Nephron progenitor cell (in vitro differentiated cells): Measurements from ENCODE around the gene MAP1LC3B.
A peak's percentile ranks its signal among the peaks of the same experiment; 100 is the strongest.

Experiments used
- DNase-seq: peaks from one replicate; pipeline ENCODE4 v3.0.0; 2021
- H3K27ac Mint-ChIP-seq: 2 replicates; pipeline ENCODE4 v1.8.0; 2021; ENCODE audit warnings: mild to moderate bottlenecking, moderate library complexity, mixed read lengths
- H3K27me3 Mint-ChIP-seq: 2 replicates; pipeline ENCODE4 v1.8.0; 2021; ENCODE audit warnings: mild to moderate bottlenecking, low read depth, mixed read lengths; ENCODE audit not compliant: poor library complexity
- H3K36me3 Mint-ChIP-seq: 2 replicates; pipeline ENCODE4 v1.8.0; 2021; ENCODE audit warnings: low read depth, mixed read lengths
- H3K4me1 Mint-ChIP-seq: 2 replicates; pipeline ENCODE4 v1.8.0; 2021; ENCODE audit warnings: mixed read lengths
- H3K4me3 Mint-ChIP-seq: 2 replicates; pipeline ENCODE4 v1.8.0; 2021; ENCODE audit warnings: mild to moderate bottlenecking, moderate library complexity, mixed read lengths
- H3K9me3 Mint-ChIP-seq: 2 replicates; pipeline ENCODE4 v1.8.0; 2021; ENCODE audit warnings: mild to moderate bottlenecking, moderate library complexity, mixed read lengths
- TF ChIP-seq, protein P1 (sequence below): fragments of 200-600 bp; sonication (generic); IDR thresholded peaks from 2 replicates; pipeline ENCODE4 v1.5.0; 2021; ENCODE audit warnings: antibody characterized with exemption

The MAP1LC3B gene

DNA sequence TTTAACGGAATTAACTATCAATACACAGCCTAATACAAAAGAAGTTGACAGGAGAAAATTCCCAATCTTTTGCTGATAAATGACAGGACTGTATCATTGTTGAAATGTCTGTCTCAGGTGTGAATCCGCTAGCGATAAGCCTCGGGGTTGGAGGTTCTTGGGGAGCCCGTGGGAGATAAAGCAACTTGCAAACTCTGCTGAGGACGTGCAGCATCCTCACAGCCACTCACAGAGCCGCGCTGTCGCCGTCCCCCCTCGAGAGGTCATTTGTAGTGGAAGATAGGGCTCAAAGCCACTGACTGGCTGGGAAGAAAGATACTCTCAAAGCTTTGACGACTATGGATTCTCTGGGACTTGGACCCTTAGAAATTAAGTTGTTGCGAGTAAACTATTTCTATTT lies 17.0 kb downstream of the MAP1LC3B start:
- Mint-ChIP-seq H3K27ac (no peak overlapping the region), H3K27me3 (no peaks in the 10 kb centered on the region), H3K36me3 (peaks cover 80% of the 10 kb centered on the region), H3K9me3 (no peaks in the 10 kb centered on the region), H3K4me1 (no peaks in the 10 kb centered on the region), H3K4me3 (no peak overlapping the region)
- TF ChIP-seq, protein P1, sequence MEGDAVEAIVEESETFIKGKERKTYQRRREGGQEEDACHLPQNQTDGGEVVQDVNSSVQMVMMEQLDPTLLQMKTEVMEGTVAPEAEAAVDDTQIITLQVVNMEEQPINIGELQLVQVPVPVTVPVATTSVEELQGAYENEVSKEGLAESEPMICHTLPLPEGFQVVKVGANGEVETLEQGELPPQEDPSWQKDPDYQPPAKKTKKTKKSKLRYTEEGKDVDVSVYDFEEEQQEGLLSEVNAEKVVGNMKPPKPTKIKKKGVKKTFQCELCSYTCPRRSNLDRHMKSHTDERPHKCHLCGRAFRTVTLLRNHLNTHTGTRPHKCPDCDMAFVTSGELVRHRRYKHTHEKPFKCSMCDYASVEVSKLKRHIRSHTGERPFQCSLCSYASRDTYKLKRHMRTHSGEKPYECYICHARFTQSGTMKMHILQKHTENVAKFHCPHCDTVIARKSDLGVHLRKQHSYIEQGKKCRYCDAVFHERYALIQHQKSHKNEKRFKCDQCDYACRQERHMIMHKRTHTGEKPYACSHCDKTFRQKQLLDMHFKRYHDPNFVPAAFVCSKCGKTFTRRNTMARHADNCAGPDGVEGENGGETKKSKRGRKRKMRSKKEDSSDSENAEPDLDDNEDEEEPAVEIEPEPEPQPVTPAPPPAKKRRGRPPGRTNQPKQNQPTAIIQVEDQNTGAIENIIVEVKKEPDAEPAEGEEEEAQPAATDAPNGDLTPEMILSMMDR = no peak
- no peak for DNase-seq

DNA sequence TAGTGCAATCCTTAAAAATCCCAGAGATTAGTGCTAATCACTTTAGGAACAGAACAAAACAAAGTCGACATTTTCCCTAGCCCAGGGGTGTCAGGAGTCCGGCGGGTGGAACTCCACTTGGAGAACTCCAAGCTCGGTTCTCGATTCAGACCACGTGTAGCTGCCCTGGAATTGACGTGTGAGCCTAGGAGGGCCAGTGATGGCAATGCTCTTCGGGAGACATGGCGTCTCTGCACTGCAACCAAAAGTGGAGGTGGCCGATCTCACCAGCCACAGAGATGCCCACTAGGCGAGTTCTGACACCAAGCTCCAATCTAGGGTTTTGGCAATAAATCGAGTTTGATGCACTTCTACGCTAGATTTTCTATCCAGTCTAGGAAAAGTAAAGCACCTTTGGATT lies 17.6 kb downstream of the MAP1LC3B start:
- TF ChIP-seq, protein P1 = no peak
- DNase-seq = no peak
- no peaks in the 10 kb centered on the region for H3K9me3 Mint-ChIP-seq
- H3K36me3 Mint-ChIP-seq = peaks cover 76% of the 10 kb centered on the region
- H3K4me1 Mint-ChIP-seq = no peaks in the 10 kb centered on the region
- H3K27me3 Mint-ChIP-seq = no peaks in the 10 kb centered on the region
- H3K27ac Mint-ChIP-seq = no peak overlapping the region
- H3K4me3 Mint-ChIP-seq = no peak overlapping the region

GRCh38 chr16:87410530-87410929 lies 18.4 kb downstream of the MAP1LC3B start:
- Mint-ChIP-seq H3K27ac (peak overlapping the region; percentile 49), H3K4me3 (no peak overlapping the region)

DNA sequence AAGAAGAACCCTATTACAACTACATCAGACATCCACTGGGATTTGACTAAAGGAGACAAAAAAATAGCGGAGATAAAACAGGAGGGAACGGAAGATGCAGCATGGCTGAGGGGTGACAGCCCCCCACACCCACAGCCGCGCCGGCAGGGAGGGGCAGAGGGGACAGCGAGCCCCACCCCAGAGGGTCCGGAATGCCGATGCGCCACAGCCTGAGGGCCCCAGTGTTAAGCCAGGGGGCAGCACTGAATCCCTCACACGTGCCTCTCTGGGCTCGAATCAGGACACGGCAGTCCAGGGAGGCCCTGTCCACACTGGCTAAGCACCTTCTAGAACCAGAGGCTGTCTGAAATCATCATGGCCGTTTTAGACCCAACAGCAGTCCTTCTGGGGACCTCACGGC lies 18.8 kb downstream of the MAP1LC3B start:
- Mint-ChIP-seq H3K27ac (peak overlapping the region; percentile 49), H3K36me3 (peaks cover 73% of the 10 kb centered on the region), H3K4me1 (no peaks in the 10 kb centered on the region), H3K9me3 (no peaks in the 10 kb centered on the region), H3K27me3 (no peaks in the 10 kb centered on the region), H3K4me3 (no peak overlapping the region)
- TF ChIP-seq, protein P1 = no peak
- no peak for DNase-seq

More at GRCh38 chr16:87410530-87410929, 18.4 kb downstream of the MAP1LC3B start:
- TF ChIP-seq, protein P1 = no peak
- no peak for DNase-seq
- H3K4me1 Mint-ChIP-seq = no peaks in the 10 kb centered on the region
- no peaks in the 10 kb centered on the region for H3K27me3 Mint-ChIP-seq
- H3K36me3 Mint-ChIP-seq = peaks cover 75% of the 10 kb centered on the region
- H3K9me3 Mint-ChIP-seq = no peaks in the 10 kb centered on the region

GRCh38 chr16:87411375-87412271 lies 19.5 kb downstream of the MAP1LC3B start:
- Mint-ChIP-seq H3K4me1 (no peaks in the 10 kb centered on the region), H3K27me3 (no peaks in the 10 kb centered on the region), H3K4me3 (no peak overlapping the region), H3K27ac (no peak overlapping the region), H3K9me3 (no peaks in the 10 kb centered on the region), H3K36me3 (peaks cover 69% of the 10 kb centered on the region)
- no peak for DNase-seq
- TF ChIP-seq, protein P1 = no peak
